BJ (cell line): ENCODE data around the gene ZNF714. TPM values are rescaled to one million over a fixed set of nuclear protein-coding genes. Genes with fewer than 3 reads are reported as not detected.
A peak's percentile ranks its signal among the peaks of the same experiment; 100 is the strongest.

Experiments used
- CTCF ChIA-PET: fragments of 350-600 bp; formaldehyde crosslinking; extraction: SDS; loops from one replicate; lab custom pipeline; 2021; ENCODE audit warnings: antibody characterized with exemption, inconsistent platforms; lab: Yijun Ruan, JAX
- POLR2A ChIA-PET: fragments of 300-600 bp; sonication (Branson Sonifier 250); formaldehyde crosslinking; extraction: SDS; loops from one replicate; lab custom pipeline; 2021; ENCODE audit warnings: antibody characterized with exemption; lab: Charles Lee
- DNase-seq: peaks from one replicate; pipeline ENCODE4 v3.0.0-alpha.2; 2011; ENCODE audit warnings: low read depth
- H3K27me3 ChIP-seq: 2 replicates; pipeline ENCODE4 v1.6.0; 2011; ENCODE audit warnings: low read length; ENCODE audit not compliant: control insufficient read depth, insufficient read depth
- H3K36me3 ChIP-seq: 2 replicates; pipeline ENCODE4 v1.5.1; 2011; ENCODE audit warnings: low read length; ENCODE audit not compliant: control insufficient read depth, insufficient read depth
- H3K4me3 ChIP-seq: 2 replicates; pipeline ENCODE4 v1.5.1; 2011; ENCODE audit warnings: low read depth, mild to moderate bottlenecking, control low read depth, low read length
- polyA minus RNA-seq: library from RNA; depleted of rRNA, polyadenylated mRNA; stranded (reverse); fragments of >200 nt; gene quantifications from 2 replicates; pipeline ENCODE4 v1.2.3, GENCODE V29; 2011; rRNA and poly(A)+ RNA removed
- polyA plus RNA-seq: library from polyadenylated mRNA; depleted of rRNA; stranded (reverse); fragments of >200 nt; gene quantifications from 2 replicates; pipeline ENCODE4 v1.2.3, GENCODE V29; 2011; rRNA removed
- TF ChIP-seq, protein P1 (sequence below): IDR thresholded peaks from 2 replicates; pipeline ENCODE4 v1.5.1; 2011; ENCODE audit warnings: low read depth, mild to moderate bottlenecking, control low read depth, inconsistent platforms, low read length, moderate library complexity; ENCODE audit not compliant: insufficient read depth

The ZNF714 gene
- polyA plus RNA-seq (5.6 and 7.9 TPM in 2 replicates), polyA minus RNA-seq (4.2 and 4.5 TPM in 2 replicates)

- peak; percentile 78 for DNase-seq
- TF ChIP-seq, protein P1, sequence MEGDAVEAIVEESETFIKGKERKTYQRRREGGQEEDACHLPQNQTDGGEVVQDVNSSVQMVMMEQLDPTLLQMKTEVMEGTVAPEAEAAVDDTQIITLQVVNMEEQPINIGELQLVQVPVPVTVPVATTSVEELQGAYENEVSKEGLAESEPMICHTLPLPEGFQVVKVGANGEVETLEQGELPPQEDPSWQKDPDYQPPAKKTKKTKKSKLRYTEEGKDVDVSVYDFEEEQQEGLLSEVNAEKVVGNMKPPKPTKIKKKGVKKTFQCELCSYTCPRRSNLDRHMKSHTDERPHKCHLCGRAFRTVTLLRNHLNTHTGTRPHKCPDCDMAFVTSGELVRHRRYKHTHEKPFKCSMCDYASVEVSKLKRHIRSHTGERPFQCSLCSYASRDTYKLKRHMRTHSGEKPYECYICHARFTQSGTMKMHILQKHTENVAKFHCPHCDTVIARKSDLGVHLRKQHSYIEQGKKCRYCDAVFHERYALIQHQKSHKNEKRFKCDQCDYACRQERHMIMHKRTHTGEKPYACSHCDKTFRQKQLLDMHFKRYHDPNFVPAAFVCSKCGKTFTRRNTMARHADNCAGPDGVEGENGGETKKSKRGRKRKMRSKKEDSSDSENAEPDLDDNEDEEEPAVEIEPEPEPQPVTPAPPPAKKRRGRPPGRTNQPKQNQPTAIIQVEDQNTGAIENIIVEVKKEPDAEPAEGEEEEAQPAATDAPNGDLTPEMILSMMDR, result no peak
- Histone ChIP-seq H3K36me3 (no peaks in the 10 kb centered on the region), H3K27me3 (no peaks in the 10 kb centered on the region), H3K4me3 (peak within 1 kb of the TSS; percentile 69)
- ChIA-PET POLR2A (interaction anchor here (0.5 kb wide), 1 partner anchor 158 kb away, joined by 19 read pairs; no protein-coding TSS in a partner anchor), CTCF (interaction anchor here (0.8 kb wide), 1 partner anchor 19 kb away, joined by 5 read pairs; no protein-coding TSS in a partner anchor)
Measured at GRCh38 chr19:21082011-21082975, at the start of gene ZNF714. ZNF714 (plus strand) TSS chr19:21082203; CDS start chr19:21098269, 16,066 bp downstream.

- ChIA-PET POLR2A (no interaction called here), CTCF (no interaction called here)
- TF ChIP-seq, protein P1, result no peak
- Histone ChIP-seq H3K27me3 (no peaks in the 10 kb centered on the region), H3K4me3 (no peak overlapping the region), H3K36me3 (peaks cover 3% of the 10 kb centered on the region)
- no peak for DNase-seq
Measured at GRCh38 chr19:21045028-21045427, 37.0 kb upstream of the ZNF714 start.

DNA sequence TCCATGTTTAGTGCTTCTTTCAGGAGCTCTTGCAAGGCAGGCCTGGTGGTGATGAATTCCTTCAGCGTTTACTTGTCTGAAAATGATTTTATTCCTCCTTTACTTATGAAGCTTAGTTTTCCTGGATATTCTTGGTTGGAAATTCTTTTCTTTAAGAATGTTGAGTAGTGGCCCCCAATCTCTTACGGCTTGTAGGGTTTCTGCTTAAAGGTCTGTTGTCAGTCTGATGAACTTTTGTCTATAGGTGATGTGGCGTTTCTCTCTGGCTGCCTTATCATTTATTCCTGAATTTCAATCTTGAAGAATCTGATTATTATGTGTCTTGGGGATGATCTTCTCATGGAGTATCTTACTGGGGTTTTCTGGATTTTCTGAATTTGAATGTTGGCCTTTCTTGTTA, 35.5 kb upstream of the ZNF714 start:
- ChIA-PET POLR2A (no interaction called here), CTCF (no interaction called here)
- Histone ChIP-seq H3K27me3 (no peaks in the 10 kb centered on the region), H3K36me3 (peaks cover 3% of the 10 kb centered on the region), H3K4me3 (no peak overlapping the region)
- TF ChIP-seq, protein P1, result no peak
- DNase-seq, result no peak

DNA sequence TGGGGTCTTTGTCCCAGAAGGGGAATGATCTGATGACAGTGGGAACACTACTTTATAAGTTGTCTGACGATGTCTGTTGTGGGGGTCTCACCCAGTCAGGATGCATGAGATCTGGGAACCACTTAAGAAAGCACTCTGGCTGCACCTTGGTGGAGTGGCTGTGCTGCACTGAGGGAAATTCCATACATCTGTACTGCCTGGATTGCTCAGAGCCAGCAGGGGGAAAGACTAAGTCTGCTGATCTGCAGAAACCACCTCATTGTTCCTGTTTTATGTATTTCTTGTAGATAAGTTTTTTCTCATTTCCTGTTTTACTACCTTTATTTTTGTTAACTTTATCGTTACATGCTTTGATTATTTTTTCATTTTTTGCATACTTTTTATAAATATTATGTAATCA, 34.3 kb upstream of the ZNF714 start:
- no peaks in the 10 kb centered on the region for H3K27me3 ChIP-seq
- POLR2A ChIA-PET, result no interaction called here

GRCh38 chr19:21052902-21053301, 29.1 kb upstream of the ZNF714 start:
- TF ChIP-seq, protein P1, result no peak
- ChIA-PET POLR2A (no interaction called here), CTCF (no interaction called here)
- Histone ChIP-seq H3K27me3 (no peaks in the 10 kb centered on the region), H3K4me3 (no peak overlapping the region), H3K36me3 (0 out of 2 replicates have a peak, but pooled peaks cover 3% of the 10 kb centered on the region)
- no peak for DNase-seq

More for the DNA sequence above, 34.3 kb upstream of the ZNF714 start:
- H3K36me3 ChIP-seq, result peaks cover 3% of the 10 kb centered on the region
- TF ChIP-seq, protein P1, result no peak
- CTCF ChIA-PET, result no interaction called here
- no peak overlapping the region for H3K4me3 ChIP-seq
- DNase-seq, result no peak
